HepG2 (cell line): ENCODE measurements around the gene EFCAB14.

Experiments
- ATF7 ChIP-seq, 2 experiments: fragments of 450-650 bp in 1 of 2; sonication (generic) in 1 of 2; formaldehyde crosslinking in 1 of 2; IDR thresholded peaks; 2 replicates each; pipeline versions ENCODE4 v1.4.0 to v1.6.1; 2016 to 2020; ENCODE audit warnings: antibody characterized with exemption in 1 of 2, mild to moderate bottlenecking in 1 of 2, missing genetic modification reagents in 1 of 2
- PHF5A ChIP-seq: IDR thresholded peaks from one replicate; pipeline ENCODE4 v1.6.1; 2018; ENCODE audit warnings: low read depth, missing genetic modification reagents; ENCODE audit not compliant: unreplicated experiment
- RFX5 ChIP-seq: IDR thresholded peaks from 2 replicates; pipeline ENCODE4 v1.6.1; 2011; ENCODE audit warnings: low read depth, low read length, improper control_type of control experiment
- ZNF143 ChIP-seq: sonication (generic); formaldehyde crosslinking; IDR thresholded peaks from 2 replicates; pipeline ENCODE4 v1.4.0; 2020; ENCODE audit warnings: missing genetic modification reagents
- TF ChIP-seq, protein P1 (sequence below), 2 experiments: IDR thresholded peaks; 2 replicates each; pipeline ENCODE4 v1.6.1; 2011 to 2012; ENCODE audit warnings: low read length in 2 of 2, borderline replicate concordance in 1 of 2, low read depth in 1 of 2, mild to moderate bottlenecking in 1 of 2, moderate library complexity in 1 of 2
- TF ChIP-seq, protein P2 (sequence below): sonication (generic); formaldehyde crosslinking; IDR thresholded peaks from 2 replicates; pipeline ENCODE4 v1.8.1; 2022; ENCODE audit warnings: mild to moderate bottlenecking, missing genetic modification reagents

DNA sequence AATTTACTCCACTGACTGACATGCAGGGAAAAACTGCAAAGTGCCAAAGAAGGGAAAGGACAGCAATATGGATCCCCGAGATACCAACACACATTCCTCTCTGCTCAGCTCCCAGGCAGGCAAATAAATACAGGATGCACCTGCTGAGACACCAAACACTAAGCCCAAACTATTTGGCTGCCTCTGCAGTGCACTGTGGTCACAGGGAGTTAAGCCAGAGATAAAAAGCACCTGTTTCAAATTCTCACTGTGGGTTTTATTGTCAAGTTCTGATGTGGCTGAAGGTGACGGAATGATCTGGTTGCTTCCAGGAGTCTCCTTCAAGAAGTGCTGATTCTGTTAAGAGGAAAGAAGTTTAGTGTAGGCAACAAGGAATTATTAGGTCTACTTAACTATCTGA, 29.6 kb downstream of the EFCAB14 start:
- TF ChIP-seq, protein P1, sequence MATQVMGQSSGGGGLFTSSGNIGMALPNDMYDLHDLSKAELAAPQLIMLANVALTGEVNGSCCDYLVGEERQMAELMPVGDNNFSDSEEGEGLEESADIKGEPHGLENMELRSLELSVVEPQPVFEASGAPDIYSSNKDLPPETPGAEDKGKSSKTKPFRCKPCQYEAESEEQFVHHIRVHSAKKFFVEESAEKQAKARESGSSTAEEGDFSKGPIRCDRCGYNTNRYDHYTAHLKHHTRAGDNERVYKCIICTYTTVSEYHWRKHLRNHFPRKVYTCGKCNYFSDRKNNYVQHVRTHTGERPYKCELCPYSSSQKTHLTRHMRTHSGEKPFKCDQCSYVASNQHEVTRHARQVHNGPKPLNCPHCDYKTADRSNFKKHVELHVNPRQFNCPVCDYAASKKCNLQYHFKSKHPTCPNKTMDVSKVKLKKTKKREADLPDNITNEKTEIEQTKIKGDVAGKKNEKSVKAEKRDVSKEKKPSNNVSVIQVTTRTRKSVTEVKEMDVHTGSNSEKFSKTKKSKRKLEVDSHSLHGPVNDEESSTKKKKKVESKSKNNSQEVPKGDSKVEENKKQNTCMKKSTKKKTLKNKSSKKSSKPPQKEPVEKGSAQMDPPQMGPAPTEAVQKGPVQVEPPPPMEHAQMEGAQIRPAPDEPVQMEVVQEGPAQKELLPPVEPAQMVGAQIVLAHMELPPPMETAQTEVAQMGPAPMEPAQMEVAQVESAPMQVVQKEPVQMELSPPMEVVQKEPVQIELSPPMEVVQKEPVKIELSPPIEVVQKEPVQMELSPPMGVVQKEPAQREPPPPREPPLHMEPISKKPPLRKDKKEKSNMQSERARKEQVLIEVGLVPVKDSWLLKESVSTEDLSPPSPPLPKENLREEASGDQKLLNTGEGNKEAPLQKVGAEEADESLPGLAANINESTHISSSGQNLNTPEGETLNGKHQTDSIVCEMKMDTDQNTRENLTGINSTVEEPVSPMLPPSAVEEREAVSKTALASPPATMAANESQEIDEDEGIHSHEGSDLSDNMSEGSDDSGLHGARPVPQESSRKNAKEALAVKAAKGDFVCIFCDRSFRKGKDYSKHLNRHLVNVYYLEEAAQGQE (IDR thresholded peaks at IDR 0.05; ENCODE audit: borderline replicate concordance in 1 of 2, low read depth in 1 of 2, low read length in 2 of 2): no peak
- TF ChIP-seq ZNF143 (CRISPR knock-in tag) (no peak), PHF5A (no peak), RFX5 (no peak), ATF7 (IDR thresholded peaks at IDR 0.05) (no peak), ATF7 (CRISPR knock-in tag; IDR thresholded peaks at IDR 0.05) (no peak)
- TF ChIP-seq, protein P2, sequence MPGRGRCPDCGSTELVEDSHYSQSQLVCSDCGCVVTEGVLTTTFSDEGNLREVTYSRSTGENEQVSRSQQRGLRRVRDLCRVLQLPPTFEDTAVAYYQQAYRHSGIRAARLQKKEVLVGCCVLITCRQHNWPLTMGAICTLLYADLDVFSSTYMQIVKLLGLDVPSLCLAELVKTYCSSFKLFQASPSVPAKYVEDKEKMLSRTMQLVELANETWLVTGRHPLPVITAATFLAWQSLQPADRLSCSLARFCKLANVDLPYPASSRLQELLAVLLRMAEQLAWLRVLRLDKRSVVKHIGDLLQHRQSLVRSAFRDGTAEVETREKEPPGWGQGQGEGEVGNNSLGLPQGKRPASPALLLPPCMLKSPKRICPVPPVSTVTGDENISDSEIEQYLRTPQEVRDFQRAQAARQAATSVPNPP (CRISPR knock-in tag): no peak
